Measurements from ENCODE around the gene CELSR1.

Gene CELSR1

DNA sequence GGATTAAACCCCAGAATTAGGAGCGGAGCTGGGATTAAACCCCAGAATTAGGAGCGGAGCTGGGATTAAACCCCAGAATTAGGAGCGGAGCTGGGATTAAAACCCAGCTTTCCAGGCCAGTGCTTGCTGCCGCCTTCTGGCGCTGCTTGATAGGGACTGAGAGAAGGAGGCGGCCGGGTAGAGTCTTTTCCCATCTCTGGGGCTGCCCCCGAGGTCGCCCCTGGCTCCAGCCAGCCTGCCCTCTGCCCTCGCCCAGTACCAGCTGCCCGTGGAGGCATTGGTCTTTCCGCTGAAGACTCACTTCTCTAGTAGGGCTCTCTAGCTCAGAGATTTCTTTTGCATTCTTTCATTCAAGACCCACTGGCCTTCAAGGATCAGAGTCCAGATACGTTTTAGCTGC lies 196.7 kb downstream of the CELSR1 start:
- no peak for DNase-seq
- no peaks in the 10 kb centered on the region for H3K4me1 ChIP-seq
- TF ChIP-seq, protein P1, sequence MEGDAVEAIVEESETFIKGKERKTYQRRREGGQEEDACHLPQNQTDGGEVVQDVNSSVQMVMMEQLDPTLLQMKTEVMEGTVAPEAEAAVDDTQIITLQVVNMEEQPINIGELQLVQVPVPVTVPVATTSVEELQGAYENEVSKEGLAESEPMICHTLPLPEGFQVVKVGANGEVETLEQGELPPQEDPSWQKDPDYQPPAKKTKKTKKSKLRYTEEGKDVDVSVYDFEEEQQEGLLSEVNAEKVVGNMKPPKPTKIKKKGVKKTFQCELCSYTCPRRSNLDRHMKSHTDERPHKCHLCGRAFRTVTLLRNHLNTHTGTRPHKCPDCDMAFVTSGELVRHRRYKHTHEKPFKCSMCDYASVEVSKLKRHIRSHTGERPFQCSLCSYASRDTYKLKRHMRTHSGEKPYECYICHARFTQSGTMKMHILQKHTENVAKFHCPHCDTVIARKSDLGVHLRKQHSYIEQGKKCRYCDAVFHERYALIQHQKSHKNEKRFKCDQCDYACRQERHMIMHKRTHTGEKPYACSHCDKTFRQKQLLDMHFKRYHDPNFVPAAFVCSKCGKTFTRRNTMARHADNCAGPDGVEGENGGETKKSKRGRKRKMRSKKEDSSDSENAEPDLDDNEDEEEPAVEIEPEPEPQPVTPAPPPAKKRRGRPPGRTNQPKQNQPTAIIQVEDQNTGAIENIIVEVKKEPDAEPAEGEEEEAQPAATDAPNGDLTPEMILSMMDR (IDR thresholded peaks at IDR 0.05; ENCODE audit: low read depth, low read length) = no peak
- no peaks in the 10 kb centered on the region for H3K9me3 ChIP-seq
- H3K4me3 ChIP-seq (ENCODE audit: low read depth, low read length) = no peak overlapping the region
- no peaks in the 10 kb centered on the region for H3K27me3 ChIP-seq
- H3K36me3 ChIP-seq = peaks cover 77% of the 10 kb centered on the region

DNA sequence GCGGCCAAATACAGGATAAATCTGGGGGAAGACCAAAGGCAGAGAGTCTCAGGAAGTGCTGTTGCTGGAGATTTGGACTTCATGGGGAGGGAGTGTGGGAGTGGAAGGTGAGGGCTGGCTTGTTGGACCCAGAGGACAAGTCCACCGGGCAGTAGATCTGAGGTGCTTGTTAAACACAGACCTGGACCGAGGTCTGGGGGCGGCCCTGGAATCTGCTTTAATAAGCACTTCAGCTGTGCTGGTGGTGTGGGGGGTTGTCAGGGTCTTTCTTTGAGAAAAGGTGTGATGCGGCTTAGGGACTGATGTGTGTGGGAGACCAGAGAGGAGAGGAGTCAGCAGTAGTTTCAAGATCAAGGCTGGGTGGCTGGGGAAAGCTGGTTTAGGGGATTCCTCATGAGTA lies 197.5 kb downstream of the CELSR1 start:
- TF ChIP-seq, protein P1 (IDR thresholded peaks at IDR 0.05; ENCODE audit: low read depth, low read length) = no peak
- Histone ChIP-seq H3K4me1 (no peaks in the 10 kb centered on the region), H3K27me3 (no peaks in the 10 kb centered on the region), H3K9me3 (no peaks in the 10 kb centered on the region), H3K36me3 (peaks cover 70% of the 10 kb centered on the region), H3K4me3 (ENCODE audit: low read depth, low read length) (no peak overlapping the region)
- no peak for DNase-seq

DNA sequence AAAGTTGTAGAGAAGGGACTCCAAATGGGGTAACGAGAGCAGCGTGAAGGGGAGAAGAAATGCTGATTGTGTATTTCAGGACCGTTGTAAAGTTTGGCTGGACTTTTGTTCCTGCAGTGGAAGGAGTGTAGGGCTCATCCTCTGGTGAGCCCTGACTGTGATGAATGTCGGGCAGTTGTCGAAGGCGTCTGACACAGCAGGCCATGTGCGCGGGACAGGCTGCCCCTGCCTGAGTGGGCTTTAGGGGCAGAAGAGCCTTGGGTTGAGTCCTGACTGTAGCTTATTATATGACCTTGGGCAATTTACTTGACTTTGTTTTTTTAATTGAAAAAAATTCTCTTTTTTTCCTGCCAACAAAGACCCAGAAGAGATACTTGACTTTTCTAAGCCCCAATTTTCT lies 198.8 kb downstream of the CELSR1 start:
- Histone ChIP-seq H3K27me3 (no peaks in the 10 kb centered on the region), H3K4me1 (no peaks in the 10 kb centered on the region), H3K4me3 (ENCODE audit: low read depth, low read length) (no peak overlapping the region), H3K9me3 (no peaks in the 10 kb centered on the region), H3K36me3 (peaks cover 57% of the 10 kb centered on the region)
- TF ChIP-seq, protein P1 (IDR thresholded peaks at IDR 0.05; ENCODE audit: low read depth, low read length) = no peak
- no peak for DNase-seq

DNA sequence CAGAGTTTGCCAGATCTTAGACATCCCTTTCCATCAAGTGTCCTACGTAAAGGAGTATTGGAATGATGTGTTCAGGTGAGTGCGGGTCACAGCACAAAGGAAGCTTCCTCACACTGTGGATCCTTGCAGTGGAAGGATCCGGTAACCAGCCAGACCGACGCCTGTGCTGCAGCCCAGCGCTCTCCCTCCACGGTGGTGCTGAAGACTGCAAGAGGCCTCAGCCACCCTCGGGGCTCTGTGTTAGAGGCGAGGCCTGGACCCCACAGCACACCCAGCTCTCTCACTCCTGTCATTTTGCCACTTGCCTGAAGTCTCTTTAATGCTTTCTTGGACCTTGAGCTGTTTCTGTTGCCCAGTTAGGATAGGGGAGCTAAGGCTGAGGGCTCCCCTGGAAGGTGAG lies 199.6 kb downstream of the CELSR1 start:
- TF ChIP-seq, protein P1 (IDR thresholded peaks at IDR 0.05; ENCODE audit: low read depth, low read length) = no peak
- H3K4me1 ChIP-seq = no peaks in the 10 kb centered on the region
- peaks cover 58% of the 10 kb centered on the region for H3K36me3 ChIP-seq
- H3K4me3 ChIP-seq (ENCODE audit: low read depth, low read length) = no peak overlapping the region
- no peaks in the 10 kb centered on the region for H3K9me3 ChIP-seq
- H3K27me3 ChIP-seq = no peaks in the 10 kb centered on the region
- no peak for DNase-seq

DNA sequence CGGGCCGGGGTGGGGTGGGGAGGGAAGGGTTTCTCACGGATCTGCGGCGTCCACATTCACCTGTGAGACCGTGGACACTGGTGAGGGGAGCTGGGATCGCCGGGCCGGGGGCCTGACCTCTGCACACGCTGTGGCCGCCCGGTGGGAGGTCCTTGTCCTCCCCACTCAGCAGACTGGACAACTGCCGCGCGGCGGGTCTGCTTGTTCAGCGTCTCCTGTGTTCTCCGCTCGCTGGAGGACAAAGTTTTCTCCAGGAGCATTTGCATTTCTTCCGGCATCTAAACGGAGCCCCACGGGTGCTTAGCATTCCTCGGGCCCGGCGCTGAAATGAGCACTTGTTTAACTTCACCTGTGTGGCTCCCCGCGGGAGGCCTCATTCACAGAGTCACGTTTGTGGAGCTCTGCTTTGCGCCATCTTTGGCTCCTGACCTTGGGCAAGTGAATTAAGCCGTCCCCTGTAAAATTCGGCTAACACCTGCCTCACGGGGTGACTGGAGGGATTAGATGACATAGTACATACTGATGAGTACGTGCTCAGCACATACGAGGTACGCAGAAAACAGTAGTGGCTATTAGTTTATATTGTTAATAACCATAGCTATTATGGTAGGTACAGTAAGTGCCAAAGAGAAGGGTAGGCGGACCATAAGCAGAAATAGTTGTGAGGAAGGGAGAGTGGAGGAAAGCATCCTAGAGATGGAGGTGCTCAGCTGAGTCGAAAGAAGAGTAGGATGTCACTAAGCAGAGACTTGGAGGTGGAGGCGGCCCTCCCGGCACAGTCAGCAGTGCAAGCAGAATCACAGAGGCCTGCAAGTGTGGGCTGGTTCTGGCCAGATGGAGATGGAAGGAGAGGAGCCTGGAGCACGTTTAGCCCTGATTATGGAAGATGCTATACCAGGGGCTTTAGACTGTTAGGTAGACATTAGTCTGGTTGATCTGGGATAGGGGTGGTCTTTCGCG lies 201.0 kb downstream of the CELSR1 start:
- DNase-seq = no peak
- TF ChIP-seq, protein P1 (IDR thresholded peaks at IDR 0.05; ENCODE audit: low read depth, low read length) = no peak
- H3K36me3 ChIP-seq = peaks cover 56% of the 10 kb centered on the region

More for the DNA sequence above, 201.0 kb downstream of the CELSR1 start:
- peak overlapping the region; percentile 95 for H3K4me3 ChIP-seq (ENCODE audit: low read depth, low read length)
- H3K9me3 ChIP-seq = no peaks in the 10 kb centered on the region
- no peaks in the 10 kb centered on the region for H3K27me3 ChIP-seq
- no peaks in the 10 kb centered on the region for H3K4me1 ChIP-seq
